K562 (cell line): ENCODE measurements around the gene BICC1. TPM values are rescaled to one million over a fixed set of nuclear protein-coding genes. Genes with fewer than 3 reads are reported as not detected.

Experiments used
- ATAC-seq: fragments of 200-7000 bp; cut with Tn5 transposase; 3 replicates; pipeline ENCODE4 v1.9.1; 2020; ENCODE audit warnings: moderate library complexity
- BruUV-seq: library from RNA; stranded (reverse); fragments of 400-500 nt; replicated peaks from 2 replicates; lab custom pipeline; 2021; lab: Mats Ljungman, UMichigan
- CTCF ChIA-PET: fragments of 300-600 bp; formaldehyde crosslinking; extraction: SDS; loops from one replicate; lab custom pipeline; 2021; ENCODE audit warnings: low intra/inter-chr PET ratio; lab: Yijun Ruan, JAX
- POLR2A ChIA-PET: fragments of 300-600, 350-650 bp; sonication (Branson Sonifier 250); formaldehyde crosslinking; extraction: SDS; loops from one replicate; lab custom pipeline; 2021; ENCODE audit warnings: antibody characterized with exemption, inconsistent platforms; lab: Yijun Ruan, JAX
- DNase-seq, 4 experiments: peaks; one replicate each; pipeline versions ENCODE4 v3.0.0 to v3.0.0-alpha.2; 2011 to 2018; ENCODE audit warnings: low spot score in 3 of 4, mixed read lengths in 3 of 4; ENCODE audit errors: extremely low read depth in 1 of 4
- FAIRE-seq: peaks from 2 replicates; lab custom pipeline; 2011; peaks lifted over from hg19 to GRCh38; lab: Jason Lieb, UNC
- H2AFZ ChIP-seq: 2 replicates; pipeline ENCODE4 v1.6.0; 2011; ENCODE audit warnings: low read depth, low read length, control low read depth, inconsistent platforms
- H3K27ac ChIP-seq: fragments of 200-600 bp; 3 replicates; pipeline ENCODE4 v1.8.0; 2011; ENCODE audit warnings: low read depth, mild to moderate bottlenecking, control low read depth, inconsistent platforms, low read length, moderate library complexity, mixed read lengths; ENCODE audit errors: extremely low read depth
- H3K27me3 ChIP-seq, 2 experiments: fragments of 300-600 bp in 1 of 2; 2 replicates in 1 of 2; 3 replicates in 1 of 2; pipeline versions ENCODE4 v1.6.0 to v1.8.0; 2011; ENCODE audit warnings: inconsistent platforms in 2 of 2, low read length in 2 of 2, mild to moderate bottlenecking in 1 of 2, mixed read lengths in 1 of 2, moderate library complexity in 1 of 2; ENCODE audit not compliant: control insufficient read depth in 2 of 2, insufficient read depth in 2 of 2
- H3K36me3 ChIP-seq: fragments of 300-600 bp; 3 replicates; pipeline ENCODE4 v1.8.0; 2011; ENCODE audit warnings: mild to moderate bottlenecking, low read length, inconsistent platforms; ENCODE audit not compliant: control insufficient read depth, insufficient read depth
- H3K4me1 ChIP-seq, 2 experiments: fragments of 200-600 bp in 1 of 2; replicated peaks in 1 of 2; 2 replicates in 1 of 2; 3 replicates in 1 of 2; pipeline versions ENCODE4 v1.5.1 to v1.8.0; 2011; ENCODE audit warnings: inconsistent platforms in 2 of 2, low read length in 2 of 2, mild to moderate bottlenecking in 1 of 2, mixed read lengths in 1 of 2, moderate library complexity in 1 of 2; ENCODE audit not compliant: control insufficient read depth in 2 of 2, insufficient read depth in 2 of 2
- H3K4me2 ChIP-seq: 2 replicates; pipeline ENCODE4 v1.6.1; 2011; ENCODE audit warnings: low read length, control low read depth, inconsistent platforms, mixed read lengths; ENCODE audit not compliant: insufficient read depth
- H3K4me3 ChIP-seq: fragments of 200-600 bp; sonication (generic), shearing (Covaris generic); 2 replicates; pipeline ENCODE4 v1.5.1; 2016; ENCODE audit warnings: control low read depth, inconsistent platforms
- H3K79me2 ChIP-seq: fragments of 200-600 bp; 3 replicates; pipeline ENCODE4 v1.8.0; 2011; ENCODE audit warnings: low read length, inconsistent platforms; ENCODE audit not compliant: control insufficient read depth, insufficient read depth
- H3K9ac ChIP-seq, 2 experiments: 2 replicates each; pipeline versions ENCODE4 v1.6.0 to v1.6.1; 2011; ENCODE audit warnings: low read depth in 2 of 2, low read length in 2 of 2, control low read depth in 1 of 2, inconsistent platforms in 1 of 2, mild to moderate bottlenecking in 1 of 2, mixed read lengths in 1 of 2; ENCODE audit not compliant: insufficient read depth in 1 of 2
- H3K9me1 ChIP-seq: one replicate; pipeline ENCODE4 v1.6.0; 2011; ENCODE audit warnings: inconsistent platforms, mild to moderate bottlenecking, low read length, moderate library complexity; ENCODE audit not compliant: control insufficient read depth, insufficient read depth
- H3K9me3 ChIP-seq: replicated peaks from 2 replicates; pipeline ENCODE4 v1.5.1; 2011; ENCODE audit warnings: low read depth, low read length, inconsistent platforms; ENCODE audit not compliant: control insufficient read depth, insufficient read depth
- H4K20me1 ChIP-seq: replicated peaks from 2 replicates; pipeline ENCODE4 v1.6.1; 2011; ENCODE audit warnings: low read length, inconsistent platforms, mixed read lengths; ENCODE audit not compliant: control insufficient read depth, insufficient read depth
- ELF2 ChIP-seq: fragments of 250-450 bp; sonication (Bioruptor Pico); IDR thresholded peaks from 2 replicates; pipeline ENCODE4 v1.5.0; 2021; ENCODE audit warnings: mild to moderate bottlenecking
- FOXA3 ChIP-seq, 2 experiments: fragments of 450-650 bp in 1 of 2; sonication (generic) in 1 of 2; formaldehyde crosslinking; IDR thresholded peaks in 1 of 2; conservative IDR thresholded peaks in 1 of 2; 2 replicates each; pipeline versions ENCODE4 v1.4.0 to v1.8.0; 2020 to 2022; ENCODE audit warnings: mild to moderate bottlenecking in 2 of 2, missing genetic modification reagents in 1 of 2
- SREBF1 ChIP-seq: fragments of 150-350 bp; IDR thresholded peaks from 2 replicates; pipeline ENCODE4 v1.6.1; 2014; ENCODE audit warnings: antibody characterized with exemption, low read depth, low read length, borderline replicate concordance
- TCFL5 ChIP-seq: fragments of 250-450 bp; sonication (Bioruptor Pico); conservative IDR thresholded peaks from 2 replicates; pipeline ENCODE4 v1.6.1; 2021; ENCODE audit warnings: mild to moderate bottlenecking, moderate library complexity, matching md5 sums
- ZNF143 ChIP-seq: sonication (generic); formaldehyde crosslinking; IDR thresholded peaks from 2 replicates; pipeline ENCODE4 v1.9.0; 2022; ENCODE audit warnings: mild to moderate bottlenecking, missing genetic modification reagents
- ZNF311 ChIP-seq: fragments of 250-450 bp; sonication (Bioruptor Pico); IDR thresholded peaks from 2 replicates; pipeline ENCODE4 v1.4.0; 2020; ENCODE audit warnings: mild to moderate bottlenecking, moderate library complexity
- WGBS: fragments of 100-300 bp; shearing (Covaris generic); methylation state at CpG from one replicate; pipeline ENCODE4 v1.1.6; 2016; ENCODE audit warnings: low coverage, mixed read lengths; ENCODE audit not compliant: insufficient coverage; ENCODE audit errors: missing lambda C conversion rate; 5-methylcytosine and 5-hydroxymethylcytosine counted together
- in situ Hi-C: fragments of 300-500 bp; cut with MboI; formaldehyde crosslinking; loops from 4 replicates; pipeline ENCODE4 v1.15.0; 2018; ENCODE audit warnings: inconsistent platforms, mixed read lengths
- intact Hi-C: fragments of 100-400 bp; cut with micrococcal nuclease; formaldehyde crosslinking; loops from 2 replicates; pipeline ENCODE4 v1.14.2; 2022
- polyA plus RNA-seq, 8 experiments: library from polyadenylated mRNA; depleted of rRNA in 4 of 8; stranded (reverse) in 5 of 8; unstranded in 3 of 8; fragments of >200 nt; fragmentation: Nextera tagmentation in 2 of 8; fragmentation: Illumina TruSeq in 1 of 8; extraction: Ambion mirVana in 2 of 8; extraction: Trizol in 1 of 8; gene quantifications; 2 replicates each; pipeline versions ENCODE4 v1.2.1 to v1.2.3, GENCODE V29; 2011 to 2014; ENCODE audit warnings: inconsistent platforms in 1 of 8, missing spikeins in 1 of 8
- total RNA-seq, 7 experiments: library from RNA; depleted of rRNA in 6 of 7; stranded (reverse); fragments of >200 nt in 6 of 7; fragmentation: Illumina TruSeq in 2 of 7; extraction: Trizol in 2 of 7; gene quantifications; 2 replicates each; pipeline versions ENCODE4 v1.2.1 to v1.2.3, GENCODE V29; 2011 to 2021; ENCODE audit warnings: low replicate concordance in 1 of 7
- TF ChIP-seq, protein P1 (sequence below): sonication (generic); formaldehyde crosslinking; IDR thresholded peaks from 2 replicates; pipeline ENCODE4 v1.9.0; 2022; ENCODE audit warnings: mild to moderate bottlenecking, missing genetic modification reagents

BICC1 gene
- total and polyA plus RNA-seq, 9 of the 15 experiments (the other 6 are each of a cell fraction or from before 2014, with no cell fraction given): not detected

DNA sequence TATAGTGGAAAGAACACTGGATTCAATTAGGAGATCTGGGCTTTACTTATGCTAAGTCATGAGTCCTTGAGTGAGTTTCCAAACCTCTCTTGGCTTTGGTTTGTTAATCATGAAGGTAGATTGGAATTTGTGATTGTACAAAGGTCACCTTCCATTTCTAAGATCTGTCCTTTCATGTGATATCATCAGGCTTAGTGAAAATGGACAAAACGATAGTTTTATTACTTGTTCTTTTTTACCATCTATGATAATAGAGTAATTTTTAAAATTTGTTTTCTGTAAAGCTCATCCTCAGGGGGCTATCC lies 309.0 kb downstream of the BICC1 start:
- H3K4me3 ChIP-seq: no peak overlapping the region
- no peak for DNase-seq
- POLR2A ChIA-PET: no interaction called here
- in situ Hi-C loops: no loop called here
- H3K4me2 ChIP-seq: no peak overlapping the region
- no peak overlapping the region for H3K9ac ChIP-seq
- H2AFZ ChIP-seq: no peak overlapping the region
- ATAC-seq: no peak
- no peak overlapping the region for H3K27ac ChIP-seq
- no TSS peak for BruUV-seq
- no peaks in the 10 kb centered on the region for H3K9me3 ChIP-seq
- WGBS: 3% methylated on average over 1 of the region's 1 CpG
- H3K36me3 ChIP-seq: no peaks in the 10 kb centered on the region
- no peaks in the 10 kb centered on the region for H3K9me1 ChIP-seq
- intact Hi-C loops: no loop called here
- no peaks in the 10 kb centered on the region for H3K79me2 ChIP-seq
- CTCF ChIA-PET: no interaction called here
- no peaks in the 10 kb centered on the region for H4K20me1 ChIP-seq
- FAIRE-seq: no peak
- TF ChIP-seq SREBF1: no peak
- TF ChIP-seq TCFL5: no peak
- TF ChIP-seq FOXA3 (CRISPR knock-in tag; conservative IDR thresholded peaks at IDR 0.05 in 1 of 2, IDR thresholded peaks at IDR 0.05 in 1 of 2): no peak
- H3K27me3 ChIP-seq: no peaks in the 10 kb centered on the region
- H3K4me1 ChIP-seq: no peaks in the 10 kb centered on the region

DNA sequence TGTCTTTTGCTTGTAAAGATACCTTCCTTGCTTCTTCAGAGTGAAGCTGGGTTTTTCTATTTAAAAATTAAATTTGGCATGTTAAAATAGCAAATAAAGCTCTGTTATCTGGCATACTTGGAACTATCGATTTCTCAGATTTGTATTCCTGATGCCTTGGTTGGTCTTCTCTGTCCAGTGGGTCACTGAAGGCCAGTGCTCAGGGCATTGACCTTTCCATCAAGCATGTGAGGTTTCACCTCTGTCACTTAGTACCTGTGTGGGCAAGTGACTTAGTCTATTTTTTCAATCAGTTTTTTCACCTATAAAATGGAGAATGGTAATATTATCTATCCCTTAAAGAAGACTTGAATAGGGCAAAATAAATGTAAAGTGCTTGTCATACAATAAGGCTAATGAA lies 311.3 kb downstream of the BICC1 start:
- no peaks in the 10 kb centered on the region for H4K20me1 ChIP-seq
- H3K79me2 ChIP-seq: no peaks in the 10 kb centered on the region
- 0% methylated on average over 1 of the region's 1 CpG for WGBS
- no peaks in the 10 kb centered on the region for H3K9me1 ChIP-seq
- H3K27me3 ChIP-seq: no peaks in the 10 kb centered on the region
- H3K27ac ChIP-seq: no peak overlapping the region
- no peak overlapping the region for H3K4me3 ChIP-seq
- no peak for TF ChIP-seq ELF2 (CRISPR knock-in tag)
- no peak for TF ChIP-seq ZNF311 (CRISPR knock-in tag)
- no peak for TF ChIP-seq ZNF143
- TF ChIP-seq, protein P1, sequence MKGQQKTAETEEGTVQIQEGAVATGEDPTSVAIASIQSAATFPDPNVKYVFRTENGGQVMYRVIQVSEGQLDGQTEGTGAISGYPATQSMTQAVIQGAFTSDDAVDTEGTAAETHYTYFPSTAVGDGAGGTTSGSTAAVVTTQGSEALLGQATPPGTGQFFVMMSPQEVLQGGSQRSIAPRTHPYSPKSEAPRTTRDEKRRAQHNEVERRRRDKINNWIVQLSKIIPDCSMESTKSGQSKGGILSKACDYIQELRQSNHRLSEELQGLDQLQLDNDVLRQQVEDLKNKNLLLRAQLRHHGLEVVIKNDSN (CRISPR knock-in tag): no peak
- ChIA-PET CTCF (no interaction called here), POLR2A (no interaction called here)
- DNase-seq (no peak), FAIRE-seq (no peak), ATAC-seq (no peak)
- no peaks in the 10 kb centered on the region for H3K9me3 ChIP-seq
- H2AFZ ChIP-seq: no peak overlapping the region
- no peaks in the 10 kb centered on the region for H3K36me3 ChIP-seq
- BruUV-seq: no TSS peak
- H3K9ac ChIP-seq: no peak overlapping the region
- H3K4me2 ChIP-seq: no peak overlapping the region
- intact Hi-C loops (no loop called here), in situ Hi-C loops (no loop called here)
- no peaks in the 10 kb centered on the region for H3K4me1 ChIP-seq
